PFSK-1 (cell line): ENCODE results near the gene ERC2.

Experiments used
- FOXP2 ChIP-seq: optimal IDR thresholded peaks from 2 replicates; pipeline ENCODE3; 2011; ENCODE audit warnings: borderline replicate concordance, control low read depth, inconsistent platforms; ENCODE audit not compliant: insufficient read depth; ENCODE audit errors: extremely low read length, extremely low read depth
- POLR2AphosphoS5 ChIP-seq: IDR thresholded peaks from 2 replicates; pipeline ENCODE4 v1.6.1; 2012; ENCODE audit warnings: low read depth, mild to moderate bottlenecking, control low read depth, low read length, moderate library complexity
- REST ChIP-seq, 2 experiments: IDR thresholded peaks; 2 replicates each; pipeline versions ENCODE4 v1.6.1 to v1.8.0; 2011 to 2012; ENCODE audit warnings: low read depth in 2 of 2, low read length in 2 of 2, control low read depth in 1 of 2, inconsistent platforms in 1 of 2, mild to moderate bottlenecking in 1 of 2, moderate library complexity in 1 of 2; ENCODE audit not compliant: insufficient read depth in 1 of 2
- SIN3A ChIP-seq: IDR thresholded peaks from 2 replicates; pipeline ENCODE4 v1.6.1; 2012; ENCODE audit warnings: mild to moderate bottlenecking, low read length, moderate library complexity, borderline replicate concordance; ENCODE audit not compliant: insufficient read depth
- TAF1 ChIP-seq: IDR thresholded peaks from 2 replicates; pipeline ENCODE4 v1.6.1; 2012; ENCODE audit warnings: low read length, control low read depth, borderline replicate concordance; ENCODE audit not compliant: insufficient read depth

ERC2 gene

GRCh38 chr3:56459104-56459496 is 9.2 kb downstream of the ERC2 start:
- TF ChIP-seq POLR2AphosphoS5: no peak
- no peak for TF ChIP-seq REST (IDR thresholded peaks at IDR 0.05; ENCODE audit: insufficient read depth in 1 of 2, low read depth in 2 of 2, low read length in 2 of 2)
- no peak for TF ChIP-seq SIN3A
- no peak for TF ChIP-seq TAF1
- TF ChIP-seq FOXP2: no peak

- TF ChIP-seq TAF1 (no peak), REST (IDR thresholded peaks at IDR 0.05; ENCODE audit: insufficient read depth in 1 of 2, low read depth in 2 of 2, low read length in 2 of 2) (no peak), FOXP2 (no peak), POLR2AphosphoS5 (no peak), SIN3A (no peak)
Measured at GRCh38 chr3:56458496-56459103, 9.7 kb downstream of the ERC2 start.

- TF ChIP-seq POLR2AphosphoS5 (no peak), TAF1 (no peak), REST (IDR thresholded peaks at IDR 0.05; ENCODE audit: insufficient read depth in 1 of 2, low read depth in 2 of 2, low read length in 2 of 2) (no peak), SIN3A (no peak), FOXP2 (no peak)
Measured at GRCh38 chr3:56456117-56456516, 12.2 kb downstream of the ERC2 start.

GRCh38 chr3:56453011-56453410 is 15.3 kb downstream of the ERC2 start:
- TF ChIP-seq FOXP2 (no peak), TAF1 (no peak), SIN3A (no peak), POLR2AphosphoS5 (no peak), REST (IDR thresholded peaks at IDR 0.05; ENCODE audit: insufficient read depth in 1 of 2, low read depth in 2 of 2, low read length in 2 of 2) (no peak)

GRCh38 chr3:56452085-56452484 is 16.2 kb downstream of the ERC2 start:
- TF ChIP-seq SIN3A (no peak), FOXP2 (no peak), REST (IDR thresholded peaks at IDR 0.05; ENCODE audit: insufficient read depth in 1 of 2, low read depth in 2 of 2, low read length in 2 of 2) (no peak), POLR2AphosphoS5 (no peak), TAF1 (no peak)
